Endodermal cell (in vitro differentiated cells): Measurements from ENCODE around the gene SGO2. TPM values are rescaled to one million over a fixed set of nuclear protein-coding genes. Genes with fewer than 3 reads are reported as not detected.
"Not testable (repeated sequence)": the region's sequence is repeated elsewhere in the genome, so short reads cannot be mapped to it uniquely, and the experiment has no call there.

ENCODE experiments used
- DNase-seq: peaks from one replicate; pipeline ENCODE4 v3.0.0-alpha.2; 2017
- H3K27ac ChIP-seq: 2 replicates; pipeline ENCODE4 v1.5.1; 2013; ENCODE audit warnings: mild to moderate bottlenecking, low read depth, low read length, moderate library complexity
- H3K27me3 ChIP-seq: 2 replicates; pipeline ENCODE4 v1.6.1; 2013; ENCODE audit warnings: mild to moderate bottlenecking, low read length, moderate library complexity; ENCODE audit not compliant: insufficient read depth, control insufficient read depth, poor library complexity, severe bottlenecking
- H3K36me3 ChIP-seq: 2 replicates; pipeline ENCODE4 v1.7.0; 2013; ENCODE audit warnings: mild to moderate bottlenecking, low read length, moderate library complexity; ENCODE audit not compliant: control insufficient read depth, insufficient read depth
- H3K4me1 ChIP-seq: one replicate; pipeline ENCODE4 v1.7.0; 2013; ENCODE audit warnings: low read length; ENCODE audit not compliant: control insufficient read depth, insufficient read depth
- H3K4me3 ChIP-seq: 2 replicates; pipeline ENCODE4 v1.5.1; 2013; ENCODE audit warnings: mild to moderate bottlenecking, low read length, moderate library complexity
- H3K9ac ChIP-seq: 2 replicates; pipeline ENCODE4 v1.6.1; 2013; ENCODE audit warnings: mild to moderate bottlenecking, low read length, moderate library complexity; ENCODE audit not compliant: poor library complexity, severe bottlenecking; ENCODE audit errors: extremely low read depth
- H3K9me3 ChIP-seq: 2 replicates; pipeline ENCODE4 v1.6.1; 2013; ENCODE audit warnings: mild to moderate bottlenecking, low read length, moderate library complexity; ENCODE audit not compliant: control insufficient read depth
- H3K27ac Mint-ChIP-seq: 2 replicates; pipeline ENCODE4 v1.8.0; 2020; ENCODE audit warnings: mixed read lengths
- H3K27me3 Mint-ChIP-seq: 2 replicates; pipeline ENCODE4 v1.8.0; 2021; ENCODE audit warnings: mild to moderate bottlenecking, mixed read lengths; ENCODE audit not compliant: insufficient read depth
- H3K36me3 Mint-ChIP-seq: 2 replicates; pipeline ENCODE4 v1.8.0; 2020; ENCODE audit warnings: low read depth, mixed read lengths
- H3K4me1 Mint-ChIP-seq: 2 replicates; pipeline ENCODE4 v1.8.0; 2020; ENCODE audit warnings: mixed read lengths
- H3K4me3 Mint-ChIP-seq: 2 replicates; pipeline ENCODE4 v1.8.0; 2020; ENCODE audit warnings: mild to moderate bottlenecking, moderate library complexity, mixed read lengths
- H3K9me3 Mint-ChIP-seq: 2 replicates; pipeline ENCODE4 v1.8.0; 2020; ENCODE audit warnings: mild to moderate bottlenecking, mixed read lengths
- WGBS, 2 experiments: methylation state at CpG; one replicate each; pipeline versions ENCODE4 v1.1.5 to v1.1.7; 2013; ENCODE audit warnings: missing lambda C conversion rate in 2 of 2, mixed read lengths in 1 of 2; ENCODE audit not compliant: insufficient coverage in 1 of 2, insufficient read length in 1 of 2; 5-methylcytosine and 5-hydroxymethylcytosine counted together
- total RNA-seq, 2 donors: library from RNA; stranded (reverse); fragmentation: NEBNext Ultra II Directional in 1 of 2; extraction: Animal tissue kit (Norgen Biotek cat#: 25700) in 1 of 2; gene quantifications; 2 replicates in 1 of 2; 3 replicates in 1 of 2; pipeline ENCODE4 v1.2.1, GENCODE V29; 2021
- TF ChIP-seq, protein P1 (sequence below): fragments of 200-600 bp; sonication (generic); conservative IDR thresholded peaks from 2 replicates; pipeline ENCODE4 v1.5.0; 2021; ENCODE audit warnings: antibody characterized with exemption, mild to moderate bottlenecking

Gene SGO2
- total RNA-seq, 2 donors from 2014 or later, result 20.0 to 37.8 TPM

DNA sequence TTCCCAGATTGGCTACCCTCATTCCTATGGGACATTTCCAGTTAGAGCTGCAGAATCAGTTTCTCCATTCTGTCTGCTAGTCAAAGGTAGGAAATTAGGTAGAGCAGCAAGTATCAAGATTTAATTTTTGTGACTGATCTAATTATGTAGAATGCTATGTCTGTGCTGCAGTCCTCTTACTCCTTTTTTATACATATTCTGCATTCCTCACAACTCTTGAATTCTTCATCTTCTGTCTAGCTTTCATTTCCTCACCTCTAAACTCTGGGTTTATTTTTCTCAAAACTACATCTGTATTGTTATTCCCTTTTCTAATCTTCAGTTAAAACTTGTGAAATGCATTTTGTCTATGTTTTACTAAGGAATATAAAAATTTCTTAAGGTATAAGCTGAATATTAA lies 8.6 kb downstream of the SGO2 start:
- Histone ChIP-seq H3K36me3 (peaks cover 25% of the 10 kb centered on the region), H3K9ac (no peak overlapping the region), H3K27me3 (no peaks in the 10 kb centered on the region), H3K9me3 (no peaks in the 10 kb centered on the region), H3K4me3 (no peak overlapping the region), H3K27ac (no peak overlapping the region), H3K4me1 (no peaks in the 10 kb centered on the region)
- Mint-ChIP-seq H3K36me3 (peaks cover 5% of the 10 kb centered on the region), H3K27ac (no peak overlapping the region), H3K4me1 (no peaks in the 10 kb centered on the region), H3K27me3 (no peaks in the 10 kb centered on the region), H3K9me3 (no peaks in the 10 kb centered on the region), H3K4me3 (no peak overlapping the region)
- TF ChIP-seq, protein P1, sequence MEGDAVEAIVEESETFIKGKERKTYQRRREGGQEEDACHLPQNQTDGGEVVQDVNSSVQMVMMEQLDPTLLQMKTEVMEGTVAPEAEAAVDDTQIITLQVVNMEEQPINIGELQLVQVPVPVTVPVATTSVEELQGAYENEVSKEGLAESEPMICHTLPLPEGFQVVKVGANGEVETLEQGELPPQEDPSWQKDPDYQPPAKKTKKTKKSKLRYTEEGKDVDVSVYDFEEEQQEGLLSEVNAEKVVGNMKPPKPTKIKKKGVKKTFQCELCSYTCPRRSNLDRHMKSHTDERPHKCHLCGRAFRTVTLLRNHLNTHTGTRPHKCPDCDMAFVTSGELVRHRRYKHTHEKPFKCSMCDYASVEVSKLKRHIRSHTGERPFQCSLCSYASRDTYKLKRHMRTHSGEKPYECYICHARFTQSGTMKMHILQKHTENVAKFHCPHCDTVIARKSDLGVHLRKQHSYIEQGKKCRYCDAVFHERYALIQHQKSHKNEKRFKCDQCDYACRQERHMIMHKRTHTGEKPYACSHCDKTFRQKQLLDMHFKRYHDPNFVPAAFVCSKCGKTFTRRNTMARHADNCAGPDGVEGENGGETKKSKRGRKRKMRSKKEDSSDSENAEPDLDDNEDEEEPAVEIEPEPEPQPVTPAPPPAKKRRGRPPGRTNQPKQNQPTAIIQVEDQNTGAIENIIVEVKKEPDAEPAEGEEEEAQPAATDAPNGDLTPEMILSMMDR, result no peak
- DNase-seq, result no peak

GRCh38 chr2:200538139-200538538 lies 12.1 kb downstream of the SGO2 start:
- WGBS, 2 experiments, result 92 to 100% methylated on average over 1 of the region's 1 CpG
- no peak overlapping the region for H3K27ac ChIP-seq
- H3K9ac ChIP-seq, result no peak overlapping the region
- no peak for DNase-seq
- Mint-ChIP-seq H3K36me3 (peaks cover 32% of the 10 kb centered on the region), H3K27me3 (no peaks in the 10 kb centered on the region), H3K4me3 (no peak overlapping the region), H3K4me1 (no peaks in the 10 kb centered on the region), H3K9me3 (no peaks in the 10 kb centered on the region), H3K27ac (no peak overlapping the region)
- no peak overlapping the region for H3K4me3 ChIP-seq
- H3K9me3 ChIP-seq, result peaks cover 6% of the 10 kb centered on the region
- TF ChIP-seq, protein P1, result no peak
- peaks cover 45% of the 10 kb centered on the region for H3K36me3 ChIP-seq
- no peaks in the 10 kb centered on the region for H3K4me1 ChIP-seq
- no peaks in the 10 kb centered on the region for H3K27me3 ChIP-seq

- Histone ChIP-seq H3K9ac (no peak overlapping the region), H3K27ac (no peak overlapping the region), H3K4me1 (no peaks in the 10 kb centered on the region), H3K36me3 (peaks cover 43% of the 10 kb centered on the region), H3K4me3 (no peak overlapping the region), H3K9me3 (peaks cover 6% of the 10 kb centered on the region), H3K27me3 (no peaks in the 10 kb centered on the region)
- H3K27me3 Mint-ChIP-seq, result no peaks in the 10 kb centered on the region
- H3K4me3 Mint-ChIP-seq, result no peak overlapping the region
- TF ChIP-seq, protein P1, result no peak
- no peak overlapping the region for H3K27ac Mint-ChIP-seq
- H3K4me1 Mint-ChIP-seq, result no peaks in the 10 kb centered on the region
- peaks cover 4% of the 10 kb centered on the region for H3K9me3 Mint-ChIP-seq
- H3K36me3 Mint-ChIP-seq, result peaks cover 58% of the 10 kb centered on the region
- no peak for DNase-seq
These were observed 14.8 kb downstream of the SGO2 start for GRCh38 chr2:200540793-200541192.

GRCh38 chr2:200566596-200566995 lies 40.6 kb downstream of the SGO2 start:
- not testable (repeated sequence) for H3K9ac ChIP-seq, H3K27ac ChIP-seq, H3K36me3 ChIP-seq, DNase-seq, H3K4me3 ChIP-seq, H3K27me3 ChIP-seq, H3K27me3 Mint-ChIP-seq, H3K4me1 Mint-ChIP-seq, H3K4me3 Mint-ChIP-seq, H3K4me1 ChIP-seq, H3K9me3 ChIP-seq, H3K27ac Mint-ChIP-seq
- 96 to 97% methylated on average over 10 to 12 of the region's 12 CpGs for WGBS, 2 experiments
- peaks cover 28% of the 10 kb centered on the region for H3K9me3 Mint-ChIP-seq
- peaks cover 29% of the 10 kb centered on the region for H3K36me3 Mint-ChIP-seq
